IPS DF 6.9 (cell line): Measurements from ENCODE around the gene SOWAHA.

Source experiments
- DNase-seq: peaks from one replicate; pipeline ENCODE4 v3.0.0-alpha.2; 2013; ENCODE audit warnings: low read depth, low spot score
- H3K27ac ChIP-seq: one replicate; pipeline ENCODE4 v1.5.1; 2013; ENCODE audit warnings: low read length, control low read depth
- H3K27me3 ChIP-seq: 2 replicates; pipeline ENCODE4 v1.6.1; 2013; ENCODE audit warnings: mild to moderate bottlenecking, low read length; ENCODE audit not compliant: control insufficient read depth, insufficient read depth
- H3K36me3 ChIP-seq: 2 replicates; pipeline ENCODE4 v1.6.1; 2013; ENCODE audit warnings: low read length; ENCODE audit not compliant: control insufficient read depth, insufficient read depth
- H3K4me1 ChIP-seq: 2 replicates; pipeline ENCODE4 v1.6.1; 2013; ENCODE audit warnings: low read length; ENCODE audit not compliant: control insufficient read depth, insufficient read depth
- H3K4me3 ChIP-seq: 2 replicates; pipeline ENCODE4 v1.5.1; 2013; ENCODE audit warnings: mild to moderate bottlenecking, low read length
- H3K9me3 ChIP-seq: 2 replicates; pipeline ENCODE4 v1.6.1; 2013; ENCODE audit warnings: low read length, inconsistent platforms; ENCODE audit not compliant: control insufficient read depth, insufficient read depth
- WGBS: extraction: QIAGEN DNeasy Blood & Tissue Kit; methylation state at CpG from one replicate; pipeline ENCODE4 v1.1.7; 2013; ENCODE audit warnings: mixed read lengths, missing lambda C conversion rate; ENCODE audit not compliant: insufficient read length, insufficient coverage; 5-methylcytosine and 5-hydroxymethylcytosine counted together

SOWAHA gene

GRCh38 chr5:132825033-132825833, 12.1 kb downstream of the SOWAHA start:
- H3K9me3 ChIP-seq = no peaks in the 10 kb centered on the region
- H3K27ac ChIP-seq = no peak overlapping the region
- peak overlapping the region; percentile 25; the same call in 1 of the 2 replicates for H3K4me3 ChIP-seq
- no peak for DNase-seq
- H3K36me3 ChIP-seq = no peaks in the 10 kb centered on the region
- H3K27me3 ChIP-seq = peaks cover 23% of the 10 kb centered on the region
- no CpG with 5 or more reads among the region's 71 CpGs for WGBS
- H3K4me1 ChIP-seq = peaks cover 4% of the 10 kb centered on the region

DNA sequence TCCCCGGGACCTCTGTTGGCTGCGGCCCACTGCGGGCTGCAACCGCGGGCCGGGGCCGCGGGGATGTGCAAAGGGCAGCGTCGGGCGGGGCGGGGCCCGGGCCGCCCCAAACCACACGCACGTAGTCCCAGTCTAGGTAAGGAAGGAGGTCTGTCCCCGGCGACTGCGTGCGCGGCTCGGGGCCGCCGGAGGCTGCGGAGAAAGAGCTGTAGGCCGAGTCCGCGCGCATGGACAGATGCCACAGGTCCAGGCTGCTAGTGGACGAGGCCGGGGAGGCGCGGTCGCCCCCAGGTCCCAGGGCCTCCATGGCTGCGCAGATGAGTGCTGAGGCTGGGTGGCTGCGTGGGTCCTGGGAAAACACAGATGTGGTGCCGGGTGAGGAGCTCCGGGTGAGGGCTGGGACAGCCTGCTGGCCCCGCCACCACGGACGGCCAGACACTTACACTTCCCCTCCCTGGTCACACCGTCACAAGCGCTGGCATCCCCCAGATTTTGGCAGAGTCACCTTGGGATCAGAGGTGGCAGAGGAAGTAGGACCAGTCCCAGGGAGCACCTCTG, 12.8 kb downstream of the SOWAHA start:
- Histone ChIP-seq H3K4me3 (peak overlapping the region; percentile 25; the same call in 1 of the 2 replicates), H3K27ac (no peak overlapping the region), H3K27me3 (peaks cover 23% of the 10 kb centered on the region), H3K9me3 (no peaks in the 10 kb centered on the region), H3K36me3 (no peaks in the 10 kb centered on the region), H3K4me1 (peaks cover 4% of the 10 kb centered on the region)
- DNase-seq = no peak
- no CpG with 5 or more reads among the region's 43 CpGs for WGBS

DNA sequence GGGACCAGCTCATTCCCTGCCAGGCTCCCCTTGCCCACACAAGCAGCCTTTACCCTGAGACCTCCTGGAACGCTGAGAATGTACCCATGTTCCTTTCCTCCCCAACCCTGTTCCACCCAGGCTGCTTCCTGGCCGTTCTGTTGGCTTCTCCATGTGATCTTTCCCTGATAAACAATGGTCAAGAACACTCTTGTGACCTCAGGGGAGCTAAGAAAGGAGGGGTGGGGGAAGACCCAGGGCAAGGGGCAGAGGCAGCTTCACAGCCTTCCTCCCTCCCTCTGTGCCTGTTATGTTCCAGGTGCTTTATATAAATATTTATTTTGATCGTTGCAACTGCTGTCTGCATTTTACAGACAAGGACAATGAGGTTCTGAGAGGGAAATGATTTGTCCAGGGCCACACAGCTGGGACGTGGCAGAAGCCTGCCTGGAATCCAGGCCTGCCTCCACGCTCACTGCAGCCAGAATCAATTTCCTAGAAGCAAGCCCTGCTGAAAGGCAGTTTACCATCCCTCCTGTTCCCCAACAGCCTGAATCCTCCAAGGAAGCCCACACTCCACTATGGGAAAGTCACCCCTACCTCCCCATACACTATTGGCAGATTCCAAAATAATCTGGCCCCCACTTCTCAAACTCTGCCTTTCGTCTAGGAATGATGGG, 13.5 kb downstream of the SOWAHA start:
- peaks cover 4% of the 10 kb centered on the region for H3K4me1 ChIP-seq
- no peak overlapping the region for H3K4me3 ChIP-seq
- no peak for DNase-seq
- H3K9me3 ChIP-seq = no peaks in the 10 kb centered on the region
- no peaks in the 10 kb centered on the region for H3K36me3 ChIP-seq
- no CpG with 5 or more reads among the region's 6 CpGs for WGBS
- peaks cover 23% of the 10 kb centered on the region for H3K27me3 ChIP-seq
- H3K27ac ChIP-seq = no peak overlapping the region

DNA sequence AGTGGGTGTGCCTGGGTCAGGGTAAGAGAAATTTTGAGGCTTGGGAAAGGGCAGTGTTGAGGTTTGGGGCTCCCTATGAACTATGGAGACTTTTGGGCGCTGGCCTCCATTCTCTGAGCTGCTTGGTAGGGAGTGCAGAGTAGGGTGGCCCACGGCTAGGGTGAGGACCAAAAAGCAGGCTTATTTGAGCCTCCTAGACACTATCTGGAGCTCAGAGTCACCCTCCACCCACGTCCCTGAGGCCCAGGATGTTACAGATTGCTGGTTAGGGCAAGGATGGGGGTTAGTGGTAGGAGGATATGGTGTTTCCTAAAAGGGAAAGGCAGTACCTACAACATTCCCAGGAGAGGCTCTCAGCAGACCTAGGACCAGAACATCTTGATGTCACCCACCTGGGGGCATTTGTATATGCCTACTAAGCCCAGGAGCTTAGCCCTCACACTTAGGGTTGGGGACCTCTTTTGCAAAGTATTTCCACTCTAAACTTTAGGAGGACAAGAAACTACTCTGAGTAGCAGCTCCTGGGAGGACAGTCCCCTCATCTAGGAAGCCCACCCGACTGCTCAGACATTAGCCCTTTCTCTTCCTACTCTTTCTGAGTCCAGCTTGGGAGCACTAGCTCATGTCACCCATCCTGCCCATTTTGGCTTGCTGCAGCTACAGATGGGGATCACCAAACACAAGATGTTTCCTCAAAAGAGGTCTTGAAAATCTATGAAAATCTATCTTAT, 15.0 kb downstream of the SOWAHA start:
- DNase-seq = no peak
- Histone ChIP-seq H3K27me3 (peaks cover 23% of the 10 kb centered on the region), H3K4me3 (no peak overlapping the region), H3K9me3 (no peaks in the 10 kb centered on the region), H3K36me3 (no peaks in the 10 kb centered on the region), H3K4me1 (peaks cover 2% of the 10 kb centered on the region), H3K27ac (no peak overlapping the region)
- no CpG with 5 or more reads among the region's 4 CpGs for WGBS

DNA sequence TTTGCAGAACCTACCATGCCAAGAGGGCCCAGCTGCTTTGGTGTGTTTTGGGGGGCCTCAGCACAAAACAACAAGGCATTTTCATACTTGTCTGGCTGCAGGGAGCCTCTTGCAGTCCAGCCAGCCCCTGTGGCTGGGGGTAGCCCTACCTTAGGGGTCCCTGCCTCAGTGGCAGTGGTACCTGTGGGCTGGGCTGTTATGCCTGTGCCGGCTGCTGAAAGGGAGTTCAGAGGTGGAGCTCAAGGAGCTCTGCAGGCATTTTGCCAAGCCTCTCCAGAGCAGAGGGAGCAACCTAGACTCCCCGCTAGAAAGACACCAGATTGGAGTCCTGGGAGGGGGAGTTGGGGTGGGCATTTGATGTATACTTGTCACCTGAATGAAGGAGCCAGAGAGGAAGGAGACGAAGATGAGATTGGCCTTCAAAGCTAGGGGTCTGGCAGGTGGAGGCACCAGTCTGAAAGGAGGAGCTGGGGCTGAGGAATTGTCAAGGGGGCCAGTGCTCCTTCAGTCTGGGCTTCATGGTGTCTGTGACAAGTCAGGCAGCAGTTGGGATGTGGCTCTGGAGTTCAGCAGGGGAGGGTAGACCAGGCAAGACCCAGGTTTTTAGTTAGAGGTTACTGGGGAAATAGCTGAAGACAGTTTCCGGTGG, 15.9 kb downstream of the SOWAHA start:
- peaks cover 23% of the 10 kb centered on the region for H3K27me3 ChIP-seq
- WGBS = no CpG with 5 or more reads among the region's 4 CpGs
- no peak overlapping the region for H3K27ac ChIP-seq
- DNase-seq = no peak
- H3K36me3 ChIP-seq = no peaks in the 10 kb centered on the region
- H3K4me1 ChIP-seq = peaks cover 2% of the 10 kb centered on the region
- H3K9me3 ChIP-seq = no peaks in the 10 kb centered on the region
- no peak overlapping the region for H3K4me3 ChIP-seq

- WGBS = no CpG with 5 or more reads among the region's 75 CpGs
- Histone ChIP-seq H3K27me3 (peaks cover 17% of the 10 kb centered on the region), H3K4me3 (peak overlapping the region; percentile 88), H3K4me1 (peaks cover 1% of the 10 kb centered on the region), H3K9me3 (no peaks in the 10 kb centered on the region), H3K36me3 (no peaks in the 10 kb centered on the region), H3K27ac (no peak overlapping the region)
- DNase-seq = no peak
These were observed 16.8 kb downstream of the SOWAHA start for GRCh38 chr5:132829742-132830435.

- H3K9me3 ChIP-seq = no peaks in the 10 kb centered on the region
- no CpG with 5 or more reads among the region's 78 CpGs for WGBS
- no peaks in the 10 kb centered on the region for H3K36me3 ChIP-seq
- H3K27ac ChIP-seq = no peak within 1 kb of the TSS
- peak within 1 kb of the TSS; percentile 88 for H3K4me3 ChIP-seq
- H3K4me1 ChIP-seq = no peaks in the 10 kb centered on the region; the same call in 1 of the 2 replicates
- H3K27me3 ChIP-seq = peaks cover 15% of the 10 kb centered on the region
- no peak for DNase-seq
These were observed 17.5 kb downstream of the SOWAHA start, which contains the start of gene SHROOM1 for GRCh38 chr5:132830436-132831094. TSS of gene SHROOM1 (minus strand) at chr5:132830647. CDS start at chr5:132826140, 4,507 bp downstream.

- Histone ChIP-seq H3K36me3 (no peaks in the 10 kb centered on the region), H3K27ac (no peak overlapping the region), H3K9me3 (no peaks in the 10 kb centered on the region), H3K4me1 (no peaks in the 10 kb centered on the region; the same call in 1 of the 2 replicates), H3K4me3 (peak overlapping the region; percentile 88; the same call in 1 of the 2 replicates), H3K27me3 (peaks cover 13% of the 10 kb centered on the region)
- DNase-seq = no peak
- no CpG with 5 or more reads among the region's 15 CpGs for WGBS
These were observed 18.2 kb downstream of the SOWAHA start for GRCh38 chr5:132831095-132831860.

DNA sequence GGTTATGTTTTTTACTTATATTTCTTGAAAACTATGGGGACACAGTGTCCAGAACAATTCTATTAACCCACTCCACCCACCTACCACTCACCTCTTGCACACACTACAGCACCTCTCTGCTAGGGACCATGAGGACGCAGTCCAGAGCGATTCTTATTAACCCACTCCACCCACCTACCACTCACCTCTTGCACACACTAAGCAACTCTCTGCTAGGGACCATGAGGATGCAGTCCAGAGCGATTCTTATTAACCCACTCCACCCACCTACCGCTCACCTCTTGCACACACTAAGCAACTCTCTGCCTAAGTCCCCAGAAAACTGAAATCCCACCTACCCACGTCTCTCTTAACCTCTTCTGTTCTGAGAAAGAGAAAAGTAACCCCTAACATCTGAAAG, 19.5 kb downstream of the SOWAHA start:
- Histone ChIP-seq H3K27me3 (peaks cover 11% of the 10 kb centered on the region), H3K27ac (no peak overlapping the region), H3K4me3 (no peak overlapping the region), H3K9me3 (no peaks in the 10 kb centered on the region), H3K4me1 (no peaks in the 10 kb centered on the region; the same call in 1 of the 2 replicates), H3K36me3 (no peaks in the 10 kb centered on the region)
- no peak for DNase-seq
- no CpG with 5 or more reads among the region's 5 CpGs for WGBS
